Left ventricle myocardium inferior (tissue), 1 donor: ENCODE measurements around the gene ANTXR2. TPM values are rescaled to one million over a fixed set of nuclear protein-coding genes. Genes with fewer than 3 reads are reported as not detected.

Experiments used
- DNase-seq: peaks from one replicate; pipeline ENCODE4 v3.0.0-alpha.2; 2020
- H3K27ac ChIP-seq: fragments of 200-600 bp; replicated peaks from 2 replicates; pipeline ENCODE4 v1.8.0; 2021
- H3K27me3 ChIP-seq: fragments of 200-600 bp; 2 replicates; pipeline ENCODE4 v1.8.0; 2021; ENCODE audit warnings: low read depth
- H3K36me3 ChIP-seq: fragments of 200-600 bp; 2 replicates; pipeline ENCODE4 v1.8.0; 2021
- H3K4me1 ChIP-seq: fragments of 200-600 bp; 2 replicates; pipeline ENCODE4 v1.8.0; 2021
- H3K4me3 ChIP-seq: fragments of 200-600 bp; 2 replicates; pipeline ENCODE4 v1.8.0; 2021; ENCODE audit warnings: mild to moderate bottlenecking, moderate library complexity
- H3K9me3 ChIP-seq: fragments of 200-600 bp; replicated peaks from 2 replicates; pipeline ENCODE4 v1.8.0; 2021
- CTCF ChIP-seq: fragments of 200-600 bp; IDR thresholded peaks from 2 replicates; pipeline ENCODE4 v1.8.0; 2021; ENCODE audit warnings: antibody characterized with exemption, mild to moderate bottlenecking, borderline replicate concordance
- intact Hi-C: fragments of 100-400 bp; cut with micrococcal nuclease; formaldehyde crosslinking; loops from one replicate; pipeline ENCODE4 v1.11.0; 2022
- total RNA-seq: library from RNA; stranded (reverse); fragmentation: NEBNext Ultra II Directional; extraction: Animal tissue kit (Norgen Biotek cat#: 25700); gene quantifications from one replicate; pipeline ENCODE4 v1.2.1, GENCODE V29; 2021
- donor health status: DM: no; HTN: yes; CAD: no; lungs with severe emphysema.

ANTXR2 gene
- total RNA-seq, 1 donor from 2014 or later, result 42.4 TPM

GRCh38 chr4:80065601-80066000, 7.4 kb downstream of the ANTXR2 start:
- Histone ChIP-seq H3K27ac (no peak overlapping the region), H3K4me3 (no peak overlapping the region), H3K27me3 (no peaks in the 10 kb centered on the region), H3K36me3 (peaks cover 51% of the 10 kb centered on the region), H3K4me1 (peaks cover 18% of the 10 kb centered on the region), H3K9me3 (no peaks in the 10 kb centered on the region)
- no peak for DNase-seq
- no peak for TF ChIP-seq CTCF
- intact Hi-C loops, result no loop called here

- intact Hi-C loops, result no loop called here
- Histone ChIP-seq H3K27ac (no peak overlapping the region), H3K4me1 (peaks cover 13% of the 10 kb centered on the region), H3K9me3 (no peaks in the 10 kb centered on the region), H3K27me3 (no peaks in the 10 kb centered on the region), H3K4me3 (no peak overlapping the region), H3K36me3 (peaks cover 38% of the 10 kb centered on the region)
- no peak for TF ChIP-seq CTCF
- DNase-seq, result no peak
Observed at GRCh38 chr4:80062527-80062926, 10.5 kb downstream of the ANTXR2 start.

- Histone ChIP-seq H3K27ac (no peak overlapping the region), H3K36me3 (peaks cover 24% of the 10 kb centered on the region), H3K27me3 (no peaks in the 10 kb centered on the region), H3K4me1 (peaks cover 13% of the 10 kb centered on the region), H3K9me3 (no peaks in the 10 kb centered on the region), H3K4me3 (no peak overlapping the region)
- intact Hi-C loops, result no loop called here
- DNase-seq, result no peak
- TF ChIP-seq CTCF, result no peak
Observed at GRCh38 chr4:80060804-80061203, 12.2 kb downstream of the ANTXR2 start.

- no peaks in the 10 kb centered on the region for H3K9me3 ChIP-seq
- intact Hi-C loops, result no loop called here
- no peak overlapping the region for H3K27ac ChIP-seq
- H3K4me1 ChIP-seq, result peaks cover 25% of the 10 kb centered on the region
- H3K4me3 ChIP-seq, result no peak overlapping the region
- TF ChIP-seq CTCF, result no peak
- no peak for DNase-seq
- peaks cover 21% of the 10 kb centered on the region for H3K36me3 ChIP-seq
- no peaks in the 10 kb centered on the region for H3K27me3 ChIP-seq
Observed at GRCh38 chr4:80058740-80059139, 14.3 kb downstream of the ANTXR2 start.

- Histone ChIP-seq H3K9me3 (no peaks in the 10 kb centered on the region), H3K4me3 (no peak overlapping the region), H3K36me3 (peaks cover 22% of the 10 kb centered on the region), H3K4me1 (peaks cover 41% of the 10 kb centered on the region), H3K27me3 (no peaks in the 10 kb centered on the region), H3K27ac (no peak overlapping the region)
- intact Hi-C loops, result no loop called here
- no peak for DNase-seq
- no peak for TF ChIP-seq CTCF
Observed at GRCh38 chr4:80054375-80054774, 18.7 kb downstream of the ANTXR2 start.
